K562 (cell line): ENCODE data around the gene KLHDC7B. TPM values are rescaled to one million over a fixed set of nuclear protein-coding genes. Genes with fewer than 3 reads are reported as not detected.

Experiments used
- ATAC-seq: fragments of 200-7000 bp; cut with Tn5 transposase; 3 replicates; pipeline ENCODE4 v1.9.1; 2020; ENCODE audit warnings: moderate library complexity
- BruUV-seq: library from RNA; stranded (reverse); fragments of 400-500 nt; replicated peaks from 2 replicates; lab custom pipeline; 2021; lab: Mats Ljungman, UMichigan
- CTCF ChIA-PET: fragments of 300-600 bp; formaldehyde crosslinking; extraction: SDS; loops from one replicate; lab custom pipeline; 2021; ENCODE audit warnings: low intra/inter-chr PET ratio; lab: Yijun Ruan, JAX
- POLR2A ChIA-PET: fragments of 300-600, 350-650 bp; sonication (Branson Sonifier 250); formaldehyde crosslinking; extraction: SDS; loops from one replicate; lab custom pipeline; 2021; ENCODE audit warnings: antibody characterized with exemption, inconsistent platforms; lab: Yijun Ruan, JAX
- DNase-seq, 4 experiments: peaks; one replicate each; pipeline versions ENCODE4 v3.0.0 to v3.0.0-alpha.2; 2011 to 2018; ENCODE audit warnings: low spot score in 3 of 4, mixed read lengths in 3 of 4; ENCODE audit errors: extremely low read depth in 1 of 4
- FAIRE-seq: peaks from 2 replicates; lab custom pipeline; 2011; peaks lifted over from hg19 to GRCh38; lab: Jason Lieb, UNC
- H2AFZ ChIP-seq: 2 replicates; pipeline ENCODE4 v1.6.0; 2011; ENCODE audit warnings: low read depth, low read length, control low read depth, inconsistent platforms
- H3K27ac ChIP-seq: fragments of 200-600 bp; 3 replicates; pipeline ENCODE4 v1.8.0; 2011; ENCODE audit warnings: low read depth, mild to moderate bottlenecking, control low read depth, inconsistent platforms, low read length, moderate library complexity, mixed read lengths; ENCODE audit errors: extremely low read depth
- H3K27me3 ChIP-seq, 2 experiments: fragments of 300-600 bp in 1 of 2; 2 replicates in 1 of 2; 3 replicates in 1 of 2; pipeline versions ENCODE4 v1.6.0 to v1.8.0; 2011; ENCODE audit warnings: inconsistent platforms in 2 of 2, low read length in 2 of 2, mild to moderate bottlenecking in 1 of 2, mixed read lengths in 1 of 2, moderate library complexity in 1 of 2; ENCODE audit not compliant: control insufficient read depth in 2 of 2, insufficient read depth in 2 of 2
- H3K36me3 ChIP-seq: fragments of 300-600 bp; 3 replicates; pipeline ENCODE4 v1.8.0; 2011; ENCODE audit warnings: mild to moderate bottlenecking, low read length, inconsistent platforms; ENCODE audit not compliant: control insufficient read depth, insufficient read depth
- H3K4me1 ChIP-seq, 2 experiments: fragments of 200-600 bp in 1 of 2; replicated peaks in 1 of 2; 2 replicates in 1 of 2; 3 replicates in 1 of 2; pipeline versions ENCODE4 v1.5.1 to v1.8.0; 2011; ENCODE audit warnings: inconsistent platforms in 2 of 2, low read length in 2 of 2, mild to moderate bottlenecking in 1 of 2, mixed read lengths in 1 of 2, moderate library complexity in 1 of 2; ENCODE audit not compliant: control insufficient read depth in 2 of 2, insufficient read depth in 2 of 2
- H3K4me2 ChIP-seq: 2 replicates; pipeline ENCODE4 v1.6.1; 2011; ENCODE audit warnings: low read length, control low read depth, inconsistent platforms, mixed read lengths; ENCODE audit not compliant: insufficient read depth
- H3K4me3 ChIP-seq: fragments of 200-600 bp; sonication (generic), shearing (Covaris generic); 2 replicates; pipeline ENCODE4 v1.5.1; 2016; ENCODE audit warnings: control low read depth, inconsistent platforms
- H3K79me2 ChIP-seq: fragments of 200-600 bp; 3 replicates; pipeline ENCODE4 v1.8.0; 2011; ENCODE audit warnings: low read length, inconsistent platforms; ENCODE audit not compliant: control insufficient read depth, insufficient read depth
- H3K9ac ChIP-seq, 2 experiments: 2 replicates each; pipeline versions ENCODE4 v1.6.0 to v1.6.1; 2011; ENCODE audit warnings: low read depth in 2 of 2, low read length in 2 of 2, control low read depth in 1 of 2, inconsistent platforms in 1 of 2, mild to moderate bottlenecking in 1 of 2, mixed read lengths in 1 of 2; ENCODE audit not compliant: insufficient read depth in 1 of 2
- H3K9me1 ChIP-seq: one replicate; pipeline ENCODE4 v1.6.0; 2011; ENCODE audit warnings: inconsistent platforms, mild to moderate bottlenecking, low read length, moderate library complexity; ENCODE audit not compliant: control insufficient read depth, insufficient read depth
- H3K9me3 ChIP-seq: replicated peaks from 2 replicates; pipeline ENCODE4 v1.5.1; 2011; ENCODE audit warnings: low read depth, low read length, inconsistent platforms; ENCODE audit not compliant: control insufficient read depth, insufficient read depth
- H4K20me1 ChIP-seq: replicated peaks from 2 replicates; pipeline ENCODE4 v1.6.1; 2011; ENCODE audit warnings: low read length, inconsistent platforms, mixed read lengths; ENCODE audit not compliant: control insufficient read depth, insufficient read depth
- ETV6 ChIP-seq, 3 experiments: fragments of 150-350 bp in 1 of 3; sonication (generic) in 1 of 3; formaldehyde crosslinking in 1 of 3; IDR thresholded peaks; 2 replicates each; pipeline versions ENCODE4 v1.6.1 to v1.8.0; 2014 to 2022; ENCODE audit warnings: borderline replicate concordance in 2 of 3, low read depth in 2 of 3, antibody characterized with exemption in 1 of 3, low read length in 1 of 3, mild to moderate bottlenecking in 1 of 3, missing genetic modification reagents in 1 of 3
- GTF2E2 ChIP-seq: fragments of 200-800 bp; sonication (Bioruptor generic); IDR thresholded peaks from 2 replicates; pipeline ENCODE4 v1.6.1; 2016; ENCODE audit warnings: missing genetic modification characterization, missing compliant biosample characterization
- HDGF ChIP-seq: fragments of 450-650 bp; IDR thresholded peaks from 2 replicates; pipeline ENCODE4 v1.6.1; 2016
- MNT ChIP-seq, 2 experiments: fragments of 450-650 bp; conservative IDR thresholded peaks; 2 replicates each; pipeline ENCODE4 v1.6.1; 2017; ENCODE audit warnings: mild to moderate bottlenecking in 2 of 2, moderate library complexity in 2 of 2
- ZKSCAN3 ChIP-seq: fragments of 250-450 bp; sonication (Bioruptor Pico); IDR thresholded peaks from 2 replicates; pipeline ENCODE4 v1.4.0; 2020
- ZNF175 ChIP-seq: fragments of 200-800 bp; sonication (Bioruptor generic); IDR thresholded peaks from 2 replicates; pipeline ENCODE4 v1.6.1; 2016; ENCODE audit warnings: low read depth, mild to moderate bottlenecking, missing genetic modification characterization, missing compliant biosample characterization
- WGBS: fragments of 100-300 bp; shearing (Covaris generic); methylation state at CpG from one replicate; pipeline ENCODE4 v1.1.6; 2016; ENCODE audit warnings: low coverage, mixed read lengths; ENCODE audit not compliant: insufficient coverage; ENCODE audit errors: missing lambda C conversion rate; 5-methylcytosine and 5-hydroxymethylcytosine counted together
- in situ Hi-C: fragments of 300-500 bp; cut with MboI; formaldehyde crosslinking; loops from 4 replicates; pipeline ENCODE4 v1.15.0; 2018; ENCODE audit warnings: inconsistent platforms, mixed read lengths
- intact Hi-C: fragments of 100-400 bp; cut with micrococcal nuclease; formaldehyde crosslinking; loops from 2 replicates; pipeline ENCODE4 v1.14.2; 2022
- polyA plus RNA-seq, 8 experiments: library from polyadenylated mRNA; depleted of rRNA in 4 of 8; stranded (reverse) in 5 of 8; unstranded in 3 of 8; fragments of >200 nt; fragmentation: Nextera tagmentation in 2 of 8; fragmentation: Illumina TruSeq in 1 of 8; extraction: Ambion mirVana in 2 of 8; extraction: Trizol in 1 of 8; gene quantifications; 2 replicates each; pipeline versions ENCODE4 v1.2.1 to v1.2.3, GENCODE V29; 2011 to 2014; ENCODE audit warnings: inconsistent platforms in 1 of 8, missing spikeins in 1 of 8
- total RNA-seq, 7 experiments: library from RNA; depleted of rRNA in 6 of 7; stranded (reverse); fragments of >200 nt in 6 of 7; fragmentation: Illumina TruSeq in 2 of 7; extraction: Trizol in 2 of 7; gene quantifications; 2 replicates each; pipeline versions ENCODE4 v1.2.1 to v1.2.3, GENCODE V29; 2011 to 2021; ENCODE audit warnings: low replicate concordance in 1 of 7
- TF ChIP-seq, protein P1 (sequence below): fragments of 450-650 bp; IDR thresholded peaks from 2 replicates; pipeline ENCODE4 v1.6.1; 2017; ENCODE audit warnings: antibody characterized with exemption
- TF ChIP-seq, protein P2 (sequence below): sonication (generic); formaldehyde crosslinking; IDR thresholded peaks from 2 replicates; pipeline ENCODE4 v1.8.1; 2023; ENCODE audit warnings: missing genetic modification reagents, mild to moderate bottlenecking, borderline replicate concordance
- TF ChIP-seq, protein P3 (sequence below): fragments of 250-450 bp; sonication (Bioruptor Pico); IDR thresholded peaks from 2 replicates; pipeline ENCODE4 v1.8.0; 2021; ENCODE audit warnings: borderline replicate concordance, mild to moderate bottlenecking, moderate library complexity; ENCODE audit not compliant: poor library complexity, severe bottlenecking

KLHDC7B gene
- total and polyA plus RNA-seq, 9 of the 15 experiments (the other 6 are each of a cell fraction or from before 2014, with no cell fraction given) = 0.04 to 0.22 (median 0.05) TPM; not detected in 4

- no peaks in the 10 kb centered on the region for H3K9me3 ChIP-seq
- no peak overlapping the region for H2AFZ ChIP-seq
- no peaks in the 10 kb centered on the region for H3K36me3 ChIP-seq
- ChIA-PET POLR2A (interaction anchor here (0.7 to 1.5 kb wide), 4 partner anchors 8 to 88 kb away, joined by 3 to 5 read pairs (median 3); no protein-coding TSS in a partner anchor), CTCF (no interaction called here)
- WGBS = 62% methylated on average over 16 of the region's 26 CpGs
- H3K4me1 ChIP-seq = peaks cover 0 to 17% of the 10 kb centered on the region in 2 experiments; a peak in 3 of 5 replicates
- ATAC-seq (no peak), FAIRE-seq (no peak), DNase-seq (no peak)
- no peak overlapping the region for H3K27ac ChIP-seq
- H3K9ac ChIP-seq = no peak overlapping the region
- intact Hi-C loops = no loop called here
- H3K79me2 ChIP-seq = no peaks in the 10 kb centered on the region
- H4K20me1 ChIP-seq = no peaks in the 10 kb centered on the region
- H3K4me2 ChIP-seq = no peak overlapping the region
- no peak overlapping the region for H3K4me3 ChIP-seq
- in situ Hi-C loops = no loop called here
- H3K9me1 ChIP-seq = no peaks in the 10 kb centered on the region
- no peaks in the 10 kb centered on the region for H3K27me3 ChIP-seq
- no TSS peak for BruUV-seq
- no peak for TF ChIP-seq MNT (conservative IDR thresholded peaks at IDR 0.05)
- TF ChIP-seq HDGF = no peak
- no peak for TF ChIP-seq ZKSCAN3 (CRISPR knock-in tag)
- no peak for TF ChIP-seq GTF2E2 (tag)
- TF ChIP-seq, protein P1, sequence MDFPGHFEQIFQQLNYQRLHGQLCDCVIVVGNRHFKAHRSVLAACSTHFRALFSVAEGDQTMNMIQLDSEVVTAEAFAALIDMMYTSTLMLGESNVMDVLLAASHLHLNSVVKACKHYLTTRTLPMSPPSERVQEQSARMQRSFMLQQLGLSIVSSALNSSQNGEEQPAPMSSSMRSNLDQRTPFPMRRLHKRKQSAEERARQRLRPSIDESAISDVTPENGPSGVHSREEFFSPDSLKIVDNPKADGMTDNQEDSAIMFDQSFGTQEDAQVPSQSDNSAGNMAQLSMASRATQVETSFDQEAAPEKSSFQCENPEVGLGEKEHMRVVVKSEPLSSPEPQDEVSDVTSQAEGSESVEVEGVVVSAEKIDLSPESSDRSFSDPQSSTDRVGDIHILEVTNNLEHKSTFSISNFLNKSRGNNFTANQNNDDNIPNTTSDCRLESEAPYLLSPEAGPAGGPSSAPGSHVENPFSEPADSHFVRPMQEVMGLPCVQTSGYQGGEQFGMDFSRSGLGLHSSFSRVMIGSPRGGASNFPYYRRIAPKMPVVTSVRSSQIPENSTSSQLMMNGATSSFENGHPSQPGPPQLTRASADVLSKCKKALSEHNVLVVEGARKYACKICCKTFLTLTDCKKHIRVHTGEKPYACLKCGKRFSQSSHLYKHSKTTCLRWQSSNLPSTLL = no peak
- TF ChIP-seq, protein P2, sequence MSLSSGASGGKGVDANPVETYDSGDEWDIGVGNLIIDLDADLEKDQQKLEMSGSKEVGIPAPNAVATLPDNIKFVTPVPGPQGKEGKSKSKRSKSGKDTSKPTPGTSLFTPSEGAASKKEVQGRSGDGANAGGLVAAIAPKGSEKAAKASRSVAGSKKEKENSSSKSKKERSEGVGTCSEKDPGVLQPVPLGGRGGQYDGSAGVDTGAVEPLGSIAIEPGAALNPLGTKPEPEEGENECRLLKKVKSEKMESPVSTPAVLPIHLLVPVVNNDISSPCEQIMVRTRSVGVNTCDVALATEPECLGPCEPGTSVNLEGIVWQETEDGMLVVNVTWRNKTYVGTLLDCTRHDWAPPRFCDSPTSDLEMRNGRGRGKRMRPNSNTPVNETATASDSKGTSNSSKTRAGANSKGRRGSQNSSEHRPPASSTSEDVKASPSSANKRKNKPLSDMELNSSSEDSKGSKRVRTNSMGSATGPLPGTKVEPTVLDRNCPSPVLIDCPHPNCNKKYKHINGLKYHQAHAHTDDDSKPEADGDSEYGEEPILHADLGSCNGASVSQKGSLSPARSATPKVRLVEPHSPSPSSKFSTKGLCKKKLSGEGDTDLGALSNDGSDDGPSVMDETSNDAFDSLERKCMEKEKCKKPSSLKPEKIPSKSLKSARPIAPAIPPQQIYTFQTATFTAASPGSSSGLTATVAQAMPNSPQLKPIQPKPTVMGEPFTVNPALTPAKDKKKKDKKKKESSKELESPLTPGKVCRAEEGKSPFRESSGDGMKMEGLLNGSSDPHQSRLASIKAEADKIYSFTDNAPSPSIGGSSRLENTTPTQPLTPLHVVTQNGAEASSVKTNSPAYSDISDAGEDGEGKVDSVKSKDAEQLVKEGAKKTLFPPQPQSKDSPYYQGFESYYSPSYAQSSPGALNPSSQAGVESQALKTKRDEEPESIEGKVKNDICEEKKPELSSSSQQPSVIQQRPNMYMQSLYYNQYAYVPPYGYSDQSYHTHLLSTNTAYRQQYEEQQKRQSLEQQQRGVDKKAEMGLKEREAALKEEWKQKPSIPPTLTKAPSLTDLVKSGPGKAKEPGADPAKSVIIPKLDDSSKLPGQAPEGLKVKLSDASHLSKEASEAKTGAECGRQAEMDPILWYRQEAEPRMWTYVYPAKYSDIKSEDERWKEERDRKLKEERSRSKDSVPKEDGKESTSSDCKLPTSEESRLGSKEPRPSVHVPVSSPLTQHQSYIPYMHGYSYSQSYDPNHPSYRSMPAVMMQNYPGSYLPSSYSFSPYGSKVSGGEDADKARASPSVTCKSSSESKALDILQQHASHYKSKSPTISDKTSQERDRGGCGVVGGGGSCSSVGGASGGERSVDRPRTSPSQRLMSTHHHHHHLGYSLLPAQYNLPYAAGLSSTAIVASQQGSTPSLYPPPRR (CRISPR knock-in tag) = no peak
- no peak for TF ChIP-seq ETV6 (IDR thresholded peaks at IDR 0.05; ENCODE audit: borderline replicate concordance in 1 of 2, low read depth in 2 of 2, low read length in 1 of 2)
- TF ChIP-seq ETV6 (CRISPR knock-in tag; IDR thresholded peaks at IDR 0.05; ENCODE audit: borderline replicate concordance) = no peak
- no peak for TF ChIP-seq ZNF175 (CRISPR knock-in tag)
- TF ChIP-seq, protein P3, sequence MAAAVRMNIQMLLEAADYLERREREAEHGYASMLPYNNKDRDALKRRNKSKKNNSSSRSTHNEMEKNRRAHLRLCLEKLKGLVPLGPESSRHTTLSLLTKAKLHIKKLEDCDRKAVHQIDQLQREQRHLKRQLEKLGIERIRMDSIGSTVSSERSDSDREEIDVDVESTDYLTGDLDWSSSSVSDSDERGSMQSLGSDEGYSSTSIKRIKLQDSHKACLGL (CRISPR knock-in tag) = no peak
These were observed 28.0 kb downstream of the KLHDC7B start for GRCh38 chr22:50573491-50574382.
